Measurements from ENCODE around the gene CDK5. TPM values are rescaled to one million over a fixed set of nuclear protein-coding genes. Genes with fewer than 3 reads are reported as not detected.
"Not testable (repeated sequence)": the region's sequence is repeated elsewhere in the genome, so short reads cannot be mapped to it uniquely, and the experiment has no call there.

Gene CDK5
- total RNA-seq, 1 donor from 2014 or later = 6.4 TPM

- peak; percentile 59 for DNase-seq
These were observed 43.8 kb downstream of the CDK5 start for GRCh38 chr7:151013733-151014497.

GRCh38 chr7:151013356-151013732 is 44.4 kb downstream of the CDK5 start:
- no peak for DNase-seq

- DNase-seq = peak; percentile 39
These were observed 44.8 kb downstream of the CDK5 start for GRCh38 chr7:151012911-151013347.

- DNase-seq = no peak
These were observed 45.5 kb downstream of the CDK5 start for GRCh38 chr7:151012031-151012692.

- DNase-seq = not testable (repeated sequence)
These were observed 46.1 kb downstream of the CDK5 start for GRCh38 chr7:151011616-151012015.

- DNase-seq = no peak
These were observed 46.6 kb downstream of the CDK5 start for GRCh38 chr7:151011097-151011409.

- no peak for DNase-seq
These were observed 47.2 kb downstream of the CDK5 start for GRCh38 chr7:151010307-151011096.

- DNase-seq = no peak
These were observed 47.7 kb downstream of the CDK5 start for GRCh38 chr7:151010037-151010306.

- no peak for DNase-seq
These were observed 48.2 kb downstream of the CDK5 start for GRCh38 chr7:151009327-151010036.

GRCh38 chr7:151008511-151009323 is 49.0 kb downstream of the CDK5 start:
- no peak for DNase-seq

GRCh38 chr7:151008143-151008510 is 49.6 kb downstream of the CDK5 start:
- no peak for DNase-seq

GRCh38 chr7:151007469-151007898 is 50.2 kb downstream of the CDK5 start:
- no peak for DNase-seq

GRCh38 chr7:151006590-151007300 is 51.0 kb downstream of the CDK5 start:
- DNase-seq = no peak

GRCh38 chr7:151005566-151005965 is 52.1 kb downstream of the CDK5 start:
- no peak for DNase-seq

Other genes starting within 250 kb of the CDK5 start
- 0.59 TPM for gene AOC1, start 205.4 kb downstream of the CDK5 start, total RNA-seq
- gene KCNH2, start 79.6 kb downstream of the CDK5 start, total RNA-seq = 0.99 TPM
- gene NOS3, start 66.9 kb downstream of the CDK5 start, total RNA-seq = 3.5 TPM
- 15.4 TPM for gene ATG9B, start 33.4 kb downstream of the CDK5 start, total RNA-seq
- gene ABCB8, start 29.4 kb downstream of the CDK5 start, total RNA-seq = 13.2 TPM
- 0.39 TPM for gene ASIC3, start 9.4 kb downstream of the CDK5 start, total RNA-seq
- gene SLC4A2, start 1.7 kb upstream of the CDK5 start, total RNA-seq = 28.2 TPM
- gene FASTK, start 22.9 kb upstream of the CDK5 start, total RNA-seq = 35.9 TPM
- 7.6 TPM for gene TMUB1, start 25.6 kb upstream of the CDK5 start, total RNA-seq
- gene AGAP3, start 28.6 kb upstream of the CDK5 start, total RNA-seq = 27.6 TPM
- 0.30 TPM for gene GBX1, start 109.8 kb upstream of the CDK5 start, total RNA-seq
- gene ASB10, start 129.4 kb upstream of the CDK5 start, total RNA-seq = 0.69 TPM
- not detected for gene H2BK1, start 152.6 kb upstream of the CDK5 start, total RNA-seq
- 16.7 TPM for gene ABCF2, start 169.3 kb upstream of the CDK5 start, total RNA-seq
- 18.5 TPM for gene CHPF2, start 174.6 kb upstream of the CDK5 start, total RNA-seq
- 34.5 TPM for gene SMARCD3, start 190.8 kb upstream of the CDK5 start, total RNA-seq